GM21515 (cell line): Measurements from ENCODE around the gene NUFIP1.
"Not testable (repeated sequence)": the region's sequence is repeated elsewhere in the genome, so short reads cannot be mapped to it uniquely, and the experiment has no call there.

ENCODE experiments used
- ATAC-seq: cut with Tn5 transposase; IDR thresholded peaks from one replicate; pipeline ENCODE4 v1.9.1; 2021; ENCODE audit not compliant: unreplicated experiment

NUFIP1 gene

DNA sequence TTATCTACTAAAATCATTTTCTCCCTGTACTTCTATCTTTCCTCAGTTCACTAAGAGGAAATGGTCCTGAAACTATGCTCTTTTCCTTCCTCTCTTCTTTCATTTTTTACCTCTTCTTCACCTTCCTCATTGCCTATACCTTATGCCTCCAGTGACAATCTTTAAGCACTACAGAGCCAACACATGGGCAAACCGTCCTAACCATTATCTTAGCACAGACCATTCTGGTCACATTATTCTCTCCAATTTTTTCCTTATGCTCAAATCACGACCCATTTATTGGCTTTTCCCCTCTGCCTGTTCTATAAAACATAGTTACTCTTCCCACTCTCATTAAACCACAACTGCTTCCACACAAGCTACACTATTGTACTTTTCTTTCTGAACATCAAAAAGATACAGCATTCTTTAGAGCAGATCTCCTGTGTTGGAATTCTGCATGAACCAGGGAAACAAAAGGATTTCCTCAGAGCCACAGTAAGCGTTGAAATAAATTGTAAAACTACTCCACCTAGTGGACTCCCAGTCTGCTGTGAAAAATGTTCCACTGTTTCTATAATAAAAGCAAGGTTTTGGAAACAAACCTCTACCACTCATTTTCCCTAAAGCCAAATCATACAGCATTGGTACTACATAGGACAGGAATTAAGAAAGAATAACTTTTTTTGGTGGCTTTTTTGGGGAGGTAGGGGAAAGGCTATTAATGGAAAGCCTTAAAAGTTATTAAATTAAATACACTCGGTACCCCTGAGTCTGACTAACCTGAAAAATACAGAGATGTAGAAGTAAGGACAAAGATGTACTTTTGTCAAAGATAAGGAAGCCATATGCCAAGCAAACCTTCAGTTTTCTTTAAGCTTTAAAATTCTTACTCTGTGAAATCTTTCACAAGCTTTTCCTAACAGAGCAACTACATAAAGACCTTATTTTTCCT lies 19.5 kb downstream of the NUFIP1 start:
- ATAC-seq: no peak

DNA sequence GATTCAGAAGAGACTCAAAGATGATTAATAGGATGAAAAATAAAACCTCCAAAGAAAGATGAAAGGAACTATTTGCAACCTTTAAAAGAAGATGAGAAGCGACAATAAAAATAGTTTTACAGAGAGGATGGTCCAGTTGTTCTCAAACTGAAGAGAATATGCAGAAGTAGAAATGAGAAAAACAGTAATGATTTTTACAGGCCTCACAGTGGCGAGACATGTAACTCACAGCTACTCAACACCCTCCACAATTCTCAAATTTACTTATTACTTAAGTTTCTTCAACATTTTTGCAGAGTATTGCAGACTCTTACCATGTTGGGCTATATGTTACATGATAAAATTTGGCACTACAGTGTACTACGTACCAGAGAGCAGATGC lies 20.8 kb downstream of the NUFIP1 start:
- ATAC-seq: no peak

DNA sequence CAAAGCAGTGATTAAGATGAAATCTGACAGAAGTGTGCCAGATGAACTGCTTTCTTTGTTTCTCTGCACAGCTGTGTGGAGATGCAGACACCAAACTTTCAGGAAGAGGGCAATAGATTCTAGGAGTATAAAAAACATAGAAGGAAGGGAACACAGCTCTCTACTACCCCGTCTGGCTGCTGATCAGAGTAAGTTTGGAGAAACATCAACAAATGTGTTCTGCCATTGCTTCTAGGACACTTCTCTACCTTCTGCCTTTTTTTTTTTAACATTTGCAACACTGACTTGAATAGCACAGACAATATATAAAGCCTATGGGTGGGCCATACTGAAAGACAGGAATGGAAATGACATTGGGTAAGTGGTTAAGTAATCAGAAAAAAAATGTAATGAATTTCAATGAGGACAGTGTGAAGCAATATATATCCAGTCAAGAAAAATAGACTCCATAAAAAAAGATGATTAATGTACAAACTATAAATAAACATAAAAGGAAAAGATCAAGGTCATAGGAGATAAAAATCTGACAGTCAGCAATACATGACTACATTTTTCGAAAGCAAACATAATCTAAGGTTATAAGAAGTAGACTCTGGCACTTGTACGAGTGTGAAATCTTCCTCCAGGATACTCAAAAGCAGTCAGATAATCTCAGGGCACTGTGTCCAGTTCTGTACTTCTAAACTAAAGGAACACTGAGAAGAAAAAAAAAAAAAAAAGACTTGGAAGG lies 21.4 kb downstream of the NUFIP1 start:
- ATAC-seq: no peak

GRCh38 chr13:44961997-44962396 lies 27.3 kb downstream of the NUFIP1 start:
- ATAC-seq: no peak

- ATAC-seq: no peak
These were observed 33.9 kb downstream of the NUFIP1 start for GRCh38 chr13:44955406-44955805.

GRCh38 chr13:44954224-44954623 lies 35.0 kb downstream of the NUFIP1 start:
- ATAC-seq: no peak

DNA sequence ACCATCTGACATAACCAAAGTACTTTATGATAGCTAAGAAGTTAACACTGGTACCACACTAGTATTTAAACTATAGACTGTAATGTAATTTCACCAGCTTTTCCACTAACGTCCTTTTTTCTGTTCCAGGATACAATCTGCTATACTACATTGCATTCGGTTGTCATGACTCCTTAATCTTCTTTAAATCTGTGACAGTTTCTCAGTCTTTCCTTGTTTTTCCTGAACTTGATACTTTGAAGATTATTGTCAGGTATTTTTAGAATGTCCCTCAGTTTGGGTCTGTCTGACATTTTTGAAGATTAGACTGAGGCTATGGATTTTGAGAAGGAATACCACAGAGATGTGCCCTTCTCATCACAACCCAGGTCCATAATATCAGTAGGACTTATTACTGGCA lies 36.6 kb downstream of the NUFIP1 start:
- no peak for ATAC-seq

DNA sequence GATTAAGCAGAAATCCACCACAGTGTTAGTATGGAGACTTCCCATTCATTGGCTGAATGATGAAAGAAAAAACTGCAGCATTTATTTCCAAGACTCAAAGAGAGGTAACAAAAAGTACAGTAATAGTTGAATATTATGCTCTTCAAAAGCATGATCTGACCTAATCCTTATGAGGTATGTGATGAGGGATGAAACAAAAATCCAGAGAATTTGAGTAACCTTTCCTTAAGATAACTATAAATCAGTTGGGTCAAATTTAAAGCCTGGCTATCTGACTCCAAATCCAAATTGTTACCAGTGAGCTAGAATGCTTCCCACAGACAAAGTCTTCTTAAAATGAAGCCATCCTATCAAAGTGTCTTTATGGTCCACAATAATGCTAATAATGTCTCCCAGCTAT lies 38.1 kb downstream of the NUFIP1 start:
- no peak for ATAC-seq

- not testable (repeated sequence) for ATAC-seq
These were observed 45.9 kb downstream of the NUFIP1 start for GRCh38 chr13:44943411-44943810.

GRCh38 chr13:44938854-44939253 lies 50.4 kb downstream of the NUFIP1 start:
- no peak for ATAC-seq

DNA sequence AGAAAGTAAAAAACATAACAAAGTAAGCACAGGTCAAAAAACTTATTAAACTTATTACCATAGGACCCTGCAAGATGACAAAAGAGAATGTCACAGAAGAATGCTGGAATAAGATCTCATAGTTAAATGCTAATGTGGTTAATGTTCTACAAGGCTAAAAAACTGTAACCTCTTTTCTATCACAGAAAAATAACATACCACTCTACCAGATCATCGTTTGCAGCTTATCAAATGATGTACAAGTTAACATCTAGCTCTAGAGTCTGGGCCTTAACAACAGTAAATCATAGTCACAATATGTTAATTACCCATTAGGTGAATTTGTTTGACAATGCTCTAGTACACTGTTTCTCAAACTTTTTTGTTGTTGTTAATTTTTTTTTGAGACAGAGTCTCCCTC lies 53.0 kb downstream of the NUFIP1 start:
- ATAC-seq: no peak

GRCh38 chr13:44934724-44935123 lies 54.5 kb downstream of the NUFIP1 start:
- ATAC-seq: no peak

GRCh38 chr13:44932850-44933251 lies 56.4 kb downstream of the NUFIP1 start:
- ATAC-seq: no peak

- ATAC-seq: no peak
These were observed 57.0 kb downstream of the NUFIP1 start for GRCh38 chr13:44932171-44932849.

DNA sequence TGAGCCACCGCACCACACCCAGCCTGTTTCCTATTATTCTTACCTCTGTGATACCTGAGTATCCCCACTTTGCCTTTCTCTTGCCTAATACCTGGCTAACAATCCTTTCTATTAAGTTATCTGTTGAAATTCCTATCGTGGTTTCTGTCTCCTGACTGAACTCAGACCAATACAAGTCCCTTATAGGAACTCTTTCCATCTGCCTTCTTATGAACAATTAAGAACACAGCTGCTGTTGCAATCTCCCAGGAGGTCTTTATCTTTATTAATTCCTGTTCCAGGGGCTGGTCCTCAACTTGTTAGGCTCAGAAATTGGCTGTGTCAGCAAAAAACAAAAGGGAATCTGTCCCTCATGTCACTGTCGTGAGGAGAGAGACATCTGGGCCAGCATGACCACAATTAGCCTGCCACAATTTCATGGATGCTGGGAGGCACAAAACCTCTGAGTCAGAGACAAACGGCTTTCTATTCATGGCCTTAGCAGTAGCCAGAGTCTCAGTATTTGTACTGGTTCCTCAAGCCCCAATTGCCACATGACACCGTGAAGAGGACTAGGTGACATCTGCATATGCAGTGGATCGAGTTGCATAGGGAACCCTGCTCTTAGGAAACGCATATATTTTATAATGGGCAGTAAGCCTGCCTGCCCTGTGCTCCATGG lies 58.2 kb downstream of the NUFIP1 start:
- no peak for ATAC-seq

DNA sequence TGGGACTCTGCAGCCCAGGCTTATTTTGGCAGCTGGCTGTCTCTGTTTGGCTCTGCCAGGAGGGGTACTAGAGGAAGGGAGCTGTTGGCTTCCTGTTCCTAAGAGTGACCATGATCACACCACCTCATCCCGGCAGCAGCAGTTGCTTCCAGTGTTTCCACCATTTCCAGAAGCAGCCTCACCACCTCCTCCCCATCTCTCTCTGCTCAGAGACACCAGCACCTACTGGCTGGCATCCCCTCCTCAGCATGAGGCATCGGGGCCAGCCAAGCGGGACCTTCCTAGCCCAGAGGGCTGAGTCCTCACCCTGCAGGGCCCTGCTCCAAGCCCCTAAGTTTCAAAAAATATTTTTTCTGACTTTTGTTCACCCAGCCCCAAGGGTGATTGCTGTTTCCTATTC lies 59.0 kb downstream of the NUFIP1 start:
- no peak for ATAC-seq

- no peak for ATAC-seq
These were observed 59.6 kb downstream of the NUFIP1 start for GRCh38 chr13:44929692-44930091.

GRCh38 chr13:44927968-44928367 lies 61.3 kb downstream of the NUFIP1 start:
- no peak for ATAC-seq

DNA sequence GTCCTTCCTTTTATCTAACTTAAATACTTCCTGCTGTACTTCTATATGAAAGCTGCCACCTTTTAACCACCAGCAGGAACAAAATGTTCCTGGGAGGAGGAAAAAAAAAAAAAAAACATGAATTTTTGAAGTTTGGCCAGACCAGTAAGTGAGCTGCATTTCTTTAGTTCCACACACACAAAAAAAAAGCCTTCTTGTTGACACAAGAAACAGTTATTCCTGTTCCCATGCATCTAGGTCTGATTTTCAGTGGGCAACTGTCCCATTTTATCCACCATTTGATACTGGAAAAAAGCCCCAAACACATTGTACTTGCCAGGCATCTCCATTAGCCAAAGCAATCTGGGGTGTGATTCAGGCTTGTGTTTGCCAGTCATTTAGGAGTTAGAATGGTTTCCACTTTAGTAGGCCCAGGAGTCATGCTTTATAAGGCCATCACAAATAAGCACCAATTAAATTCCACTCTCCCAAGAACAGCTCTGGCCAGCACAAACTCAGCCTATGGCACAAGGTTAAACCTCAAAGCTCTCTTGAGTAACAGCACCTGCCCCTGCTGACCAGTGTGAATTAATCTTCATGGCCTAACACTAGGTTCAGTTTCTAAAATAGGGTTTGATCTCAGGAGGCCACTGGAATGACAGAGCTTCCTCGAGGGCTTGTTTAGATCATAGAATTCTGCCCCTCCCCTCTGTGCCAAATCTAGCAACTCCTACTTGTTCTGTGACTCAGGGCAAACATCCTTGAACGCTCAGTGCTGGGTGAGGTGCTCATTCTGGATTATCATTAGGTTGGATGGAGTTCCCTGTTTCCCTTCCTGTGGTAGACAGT lies 67.1 kb downstream of the NUFIP1 start:
- ATAC-seq: no peak

DNA sequence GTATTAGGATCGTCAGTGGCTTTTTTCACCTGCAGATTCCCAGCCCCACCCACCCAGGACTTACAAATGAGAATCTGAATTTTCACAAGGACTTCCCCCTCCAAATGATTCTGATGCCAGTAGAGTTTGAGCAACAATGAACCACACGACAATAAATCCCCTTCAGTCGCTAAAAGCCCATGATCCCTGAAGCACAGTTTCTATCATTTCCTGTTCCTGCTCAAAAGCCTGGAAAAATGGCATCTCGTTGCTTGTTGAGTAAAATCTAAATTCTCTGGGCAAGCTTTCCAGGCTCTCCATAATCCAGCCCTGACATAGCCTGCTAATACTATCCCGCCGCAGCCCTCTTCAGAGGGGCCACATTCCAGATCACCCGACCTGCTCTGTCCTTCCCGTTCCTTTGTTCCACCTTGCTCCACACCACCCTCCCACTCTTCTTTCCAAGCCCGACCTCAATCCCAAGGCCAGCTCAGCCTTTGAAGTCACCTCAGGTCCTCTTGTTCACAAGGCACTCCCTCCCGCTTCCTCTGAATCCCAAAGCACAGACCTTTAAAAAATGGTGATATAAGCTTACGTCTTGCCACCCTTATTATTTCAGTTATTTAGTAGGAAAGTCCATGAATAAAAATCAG lies 67.9 kb downstream of the NUFIP1 start:
- ATAC-seq: no peak
